KMS-11 (cell line): ENCODE data around the gene CDKN2D.
"Not testable (repeated sequence)": the region's sequence is repeated elsewhere in the genome, so short reads cannot be mapped to it uniquely, and the experiment has no call there.

Experiments
- H2AFZ ChIP-seq: fragments of 200-600 bp; sonication (generic); 2 replicates; pipeline ENCODE4 v1.6.1; 2016; ENCODE audit warnings: antibody characterized with exemption, mixed run types, low read depth
- H3K27ac ChIP-seq: fragments of 200-600 bp; sonication (generic); 2 replicates; pipeline ENCODE4 v1.6.1; 2016; ENCODE audit warnings: mild to moderate bottlenecking, mixed run types
- H3K27me3 ChIP-seq: fragments of 200-600 bp; sonication (generic); 2 replicates; pipeline ENCODE4 v1.6.1; 2017; ENCODE audit warnings: mild to moderate bottlenecking, low read depth, mixed run types, moderate library complexity; ENCODE audit not compliant: insufficient read depth
- H3K36me3 ChIP-seq: fragments of 200-600 bp; sonication (generic); 2 replicates; pipeline ENCODE4 v1.6.1; 2017; ENCODE audit warnings: mild to moderate bottlenecking, mixed run types; ENCODE audit not compliant: insufficient read depth
- H3K4me1 ChIP-seq: fragments of 200-600 bp; sonication (generic); 2 replicates; pipeline ENCODE4 v1.6.1; 2016; ENCODE audit warnings: mild to moderate bottlenecking, low read depth, mixed run types; ENCODE audit not compliant: poor library complexity, severe bottlenecking
- H3K4me2 ChIP-seq: fragments of 200-600 bp; sonication (generic); 2 replicates; pipeline ENCODE4 v1.7.0; 2016; ENCODE audit warnings: mild to moderate bottlenecking, mixed run types
- H3K4me3 ChIP-seq: fragments of 200-600 bp; sonication (generic); IDR thresholded peaks from 2 replicates; pipeline ENCODE4 v1.6.1; 2017; ENCODE audit warnings: low read depth, low read length, mixed read lengths; ENCODE audit not compliant: insufficient read depth
- H3K79me2 ChIP-seq: fragments of 200-600 bp; sonication (generic); 2 replicates; pipeline ENCODE4 v1.6.1; 2016; ENCODE audit warnings: low read depth, mixed run types; ENCODE audit not compliant: insufficient read depth
- H3K9ac ChIP-seq: fragments of 200-600 bp; sonication (generic); 2 replicates; pipeline ENCODE4 v1.6.1; 2016; ENCODE audit warnings: mild to moderate bottlenecking, mixed run types
- H4K20me1 ChIP-seq: fragments of 200-600 bp; sonication (generic); 2 replicates; pipeline ENCODE4 v1.6.1; 2016; ENCODE audit warnings: mild to moderate bottlenecking, mixed run types; ENCODE audit not compliant: insufficient read depth
- TF ChIP-seq, protein P1 (sequence below): fragments of 200-600 bp; sonication (generic); conservative IDR thresholded peaks from 2 replicates; pipeline ENCODE4 v1.6.1; 2017; ENCODE audit warnings: low read depth, mild to moderate bottlenecking, antibody characterized with exemption, low read length, moderate library complexity, mixed read lengths

Gene CDKN2D

DNA sequence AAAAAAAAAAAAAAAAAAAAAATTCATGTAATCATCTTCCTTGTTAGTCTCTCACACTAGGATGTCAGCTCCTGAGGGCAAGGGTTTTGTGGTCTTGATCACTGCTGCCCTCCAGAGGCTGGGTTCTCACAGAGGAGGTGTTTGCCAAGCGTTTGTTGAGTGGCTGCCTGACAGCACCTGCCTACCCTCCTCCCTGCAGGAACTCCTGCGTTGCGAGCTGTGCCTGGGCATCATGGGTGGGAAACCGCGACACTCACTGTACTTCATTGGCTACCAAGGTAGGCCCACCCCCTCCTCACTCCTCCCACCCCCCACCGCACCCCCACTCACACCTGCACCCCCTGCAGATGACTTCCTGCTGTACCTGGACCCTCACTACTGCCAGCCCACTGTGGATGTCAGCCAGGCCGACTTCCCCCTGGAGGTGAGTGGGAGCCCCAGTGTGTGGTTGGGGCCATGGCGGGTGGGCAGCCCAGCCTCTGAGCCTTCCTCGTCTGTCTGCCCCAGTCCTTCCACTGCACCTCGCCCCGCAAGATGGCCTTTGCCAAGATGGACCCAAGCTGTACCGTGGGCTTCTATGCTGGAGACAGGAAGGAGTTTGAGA, 17.0 kb downstream of the CDKN2D start:
- H3K79me2 ChIP-seq: no peaks in the 10 kb centered on the region
- TF ChIP-seq, protein P1, sequence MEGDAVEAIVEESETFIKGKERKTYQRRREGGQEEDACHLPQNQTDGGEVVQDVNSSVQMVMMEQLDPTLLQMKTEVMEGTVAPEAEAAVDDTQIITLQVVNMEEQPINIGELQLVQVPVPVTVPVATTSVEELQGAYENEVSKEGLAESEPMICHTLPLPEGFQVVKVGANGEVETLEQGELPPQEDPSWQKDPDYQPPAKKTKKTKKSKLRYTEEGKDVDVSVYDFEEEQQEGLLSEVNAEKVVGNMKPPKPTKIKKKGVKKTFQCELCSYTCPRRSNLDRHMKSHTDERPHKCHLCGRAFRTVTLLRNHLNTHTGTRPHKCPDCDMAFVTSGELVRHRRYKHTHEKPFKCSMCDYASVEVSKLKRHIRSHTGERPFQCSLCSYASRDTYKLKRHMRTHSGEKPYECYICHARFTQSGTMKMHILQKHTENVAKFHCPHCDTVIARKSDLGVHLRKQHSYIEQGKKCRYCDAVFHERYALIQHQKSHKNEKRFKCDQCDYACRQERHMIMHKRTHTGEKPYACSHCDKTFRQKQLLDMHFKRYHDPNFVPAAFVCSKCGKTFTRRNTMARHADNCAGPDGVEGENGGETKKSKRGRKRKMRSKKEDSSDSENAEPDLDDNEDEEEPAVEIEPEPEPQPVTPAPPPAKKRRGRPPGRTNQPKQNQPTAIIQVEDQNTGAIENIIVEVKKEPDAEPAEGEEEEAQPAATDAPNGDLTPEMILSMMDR: no peak
- peaks cover 5% of the 10 kb centered on the region; the same call in 1 of the 2 replicates for H3K36me3 ChIP-seq
- H3K4me2 ChIP-seq: no peak overlapping the region
- H4K20me1 ChIP-seq: no peaks in the 10 kb centered on the region
- H3K4me3 ChIP-seq: no peak overlapping the region
- H2AFZ ChIP-seq: no peak overlapping the region
- H3K27ac ChIP-seq: no peak overlapping the region
- peaks cover 6% of the 10 kb centered on the region for H3K4me1 ChIP-seq
- no peak overlapping the region for H3K9ac ChIP-seq
- H3K27me3 ChIP-seq: no peaks in the 10 kb centered on the region

DNA sequence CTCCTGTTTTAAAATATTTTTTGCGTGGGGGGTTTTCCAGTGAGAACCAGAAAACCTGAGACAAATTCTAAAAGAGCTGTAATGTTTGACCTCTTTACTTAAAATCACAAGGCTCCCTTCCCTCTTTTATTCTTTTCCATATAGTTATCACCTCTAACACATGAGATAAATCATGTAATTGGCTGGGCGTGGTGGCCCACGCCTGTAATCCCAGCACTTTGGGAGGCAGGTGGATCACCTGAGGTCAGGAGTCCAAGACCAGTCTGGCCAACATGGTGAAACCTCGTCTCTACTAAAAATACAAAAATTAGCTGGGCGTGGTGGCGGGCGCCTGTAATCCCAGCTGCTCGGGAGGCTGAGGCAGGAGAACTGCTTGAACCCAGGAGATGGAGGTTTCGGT, 17.8 kb downstream of the CDKN2D start:
- H3K79me2 ChIP-seq: not testable (repeated sequence)

GRCh38 chr19:10550336-10550735, 18.4 kb downstream of the CDKN2D start:
- Histone ChIP-seq H3K4me3 (no peak overlapping the region), H4K20me1 (no peaks in the 10 kb centered on the region), H2AFZ (no peak overlapping the region), H3K4me2 (no peak overlapping the region), H3K9ac (no peak overlapping the region), H3K79me2 (0 out of 2 replicates have a peak, but pooled peaks cover under 1% of the 10 kb centered on the region), H3K36me3 (peaks cover 5% of the 10 kb centered on the region; the same call in 1 of the 2 replicates), H3K4me1 (peaks cover 9% of the 10 kb centered on the region), H3K27ac (no peak overlapping the region), H3K27me3 (no peaks in the 10 kb centered on the region)
- TF ChIP-seq, protein P1: no peak

More for the DNA sequence above, 17.8 kb downstream of the CDKN2D start:
- not testable (repeated sequence) for H4K20me1 ChIP-seq, H2AFZ ChIP-seq, H3K27me3 ChIP-seq, H3K36me3 ChIP-seq, H3K4me2 ChIP-seq, H3K4me3 ChIP-seq, H3K27ac ChIP-seq, H3K4me1 ChIP-seq, H3K9ac ChIP-seq

GRCh38 chr19:10549733-10550132, 19.0 kb downstream of the CDKN2D start:
- H3K79me2 ChIP-seq: peaks cover 7% of the 10 kb centered on the region; the same call in 1 of the 2 replicates
- H3K36me3 ChIP-seq: peaks cover 5% of the 10 kb centered on the region; the same call in 1 of the 2 replicates
- no peak overlapping the region for H3K9ac ChIP-seq
- peaks cover 12% of the 10 kb centered on the region for H3K4me1 ChIP-seq
- H2AFZ ChIP-seq: no peak overlapping the region
- TF ChIP-seq, protein P1: no peak
- H3K4me2 ChIP-seq: no peak overlapping the region
- H4K20me1 ChIP-seq: no peaks in the 10 kb centered on the region
- no peaks in the 10 kb centered on the region for H3K27me3 ChIP-seq
- H3K4me3 ChIP-seq: no peak overlapping the region
- H3K27ac ChIP-seq: no peak overlapping the region

DNA sequence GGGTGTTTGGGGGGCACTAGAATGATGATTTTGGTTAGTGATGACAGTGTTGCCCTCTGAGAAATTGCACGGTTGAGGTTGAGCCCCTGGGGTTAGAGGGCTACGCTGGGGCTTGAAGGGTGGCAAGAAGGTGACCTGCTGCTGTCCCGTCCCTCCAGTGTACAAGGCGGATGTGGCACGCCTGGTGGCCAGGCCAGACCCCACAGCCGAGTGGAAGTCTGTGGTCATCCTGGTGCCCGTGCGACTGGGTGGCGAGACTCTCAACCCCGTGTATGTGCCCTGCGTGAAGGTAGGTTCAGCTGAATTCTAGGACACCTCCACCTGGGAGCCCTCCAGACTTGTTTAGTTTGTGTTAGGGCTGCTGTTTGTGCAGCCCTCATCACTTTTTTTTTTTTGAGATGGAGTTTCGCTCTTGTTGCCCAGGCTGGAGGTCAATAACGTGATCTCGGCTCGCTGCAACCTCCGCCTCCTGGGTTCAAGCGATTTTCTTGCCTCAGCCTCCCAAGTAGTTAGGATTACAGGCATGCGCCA, 20.0 kb downstream of the CDKN2D start:
- H3K4me3 ChIP-seq: no peak overlapping the region
- H2AFZ ChIP-seq: no peak overlapping the region
- TF ChIP-seq, protein P1: no peak
- H3K36me3 ChIP-seq: peaks cover 5% of the 10 kb centered on the region; the same call in 1 of the 2 replicates
- H3K4me2 ChIP-seq: no peak overlapping the region
- H3K79me2 ChIP-seq: peaks cover 14% of the 10 kb centered on the region; the same call in 1 of the 2 replicates
- H4K20me1 ChIP-seq: no peaks in the 10 kb centered on the region
- H3K27me3 ChIP-seq: no peaks in the 10 kb centered on the region
- peaks cover 13% of the 10 kb centered on the region for H3K4me1 ChIP-seq
- H3K9ac ChIP-seq: no peak overlapping the region
- H3K27ac ChIP-seq: no peak overlapping the region
